T47D (cell line): ENCODE results near the gene SYCP2.
"Not testable (repeated sequence)": the region's sequence is repeated elsewhere in the genome, so short reads cannot be mapped to it uniquely, and the experiment has no call there.

Experiments used
- DNase-seq, 2 experiments: peaks; one replicate each; pipeline versions ENCODE4 v3.0.0 to v3.0.0-alpha.2; 2011 to 2012; ENCODE audit warnings: low read depth in 1 of 2, low spot score in 1 of 2
- JUND ChIP-seq: IDR thresholded peaks from 2 replicates; pipeline ENCODE4 v1.6.1; 2012; ENCODE audit warnings: low read depth
- in situ Hi-C: cut with HindIII; loops from 2 replicates; pipeline ENCODE4 v1.10.0; 2016; ENCODE audit warnings: low sequenced_read_pairs, low pct_unique_long_range_greater_than_20kb

Gene SYCP2

GRCh38 chr20:59923514-59923913 lies 9.9 kb downstream of the SYCP2 start:
- in situ Hi-C loops, result no loop called here
- TF ChIP-seq JUND, result no peak
- DNase-seq, result no peak

- DNase-seq, result no peak
- in situ Hi-C loops, result no loop called here
- no peak for TF ChIP-seq JUND
Observed at GRCh38 chr20:59920944-59921343, 12.5 kb downstream of the SYCP2 start.

GRCh38 chr20:59912609-59913008 lies 20.8 kb downstream of the SYCP2 start:
- no peak for TF ChIP-seq JUND
- in situ Hi-C loops, result no loop called here
- DNase-seq, result no peak

- in situ Hi-C loops, result no loop called here
- no peak for TF ChIP-seq JUND
- no peak for DNase-seq
Observed at GRCh38 chr20:59911041-59911440, 22.4 kb downstream of the SYCP2 start.

GRCh38 chr20:59908855-59909254 lies 24.6 kb downstream of the SYCP2 start:
- DNase-seq, result no peak
- TF ChIP-seq JUND, result no peak
- in situ Hi-C loops, result no loop called here

GRCh38 chr20:59903621-59904020 lies 29.8 kb downstream of the SYCP2 start:
- in situ Hi-C loops, result no loop called here
- TF ChIP-seq JUND, result no peak
- no peak for DNase-seq

- in situ Hi-C loops, result no loop called here
- DNase-seq, result no peak
- no peak for TF ChIP-seq JUND
Observed at GRCh38 chr20:59902470-59902869, 31.0 kb downstream of the SYCP2 start.

- in situ Hi-C loops, result no loop called here
- TF ChIP-seq JUND, result no peak
Observed at GRCh38 chr20:59895908-59896307, 37.5 kb downstream of the SYCP2 start.

GRCh38 chr20:59891581-59891980 lies 41.9 kb downstream of the SYCP2 start:
- in situ Hi-C loops, result no loop called here

More at GRCh38 chr20:59895908-59896307, 37.5 kb downstream of the SYCP2 start:
- DNase-seq, result no peak

GRCh38 chr20:59890035-59890434 lies 43.4 kb downstream of the SYCP2 start:
- in situ Hi-C loops, DNase-seq: not testable (repeated sequence)

More at GRCh38 chr20:59891581-59891980, 41.9 kb downstream of the SYCP2 start:
- no peak for DNase-seq
- no peak for TF ChIP-seq JUND

GRCh38 chr20:59888050-59888449 lies 45.4 kb downstream of the SYCP2 start:
- no peak for DNase-seq
- in situ Hi-C loops, result no loop called here
- no peak for TF ChIP-seq JUND

- in situ Hi-C loops, result no loop called here
- no peak for DNase-seq
- no peak for TF ChIP-seq JUND
Observed at GRCh38 chr20:59884494-59884893, 48.9 kb downstream of the SYCP2 start.

- DNase-seq, result no peak
- no peak for TF ChIP-seq JUND
- in situ Hi-C loops, result no loop called here
Observed at GRCh38 chr20:59880198-59880597, 53.2 kb downstream of the SYCP2 start.

GRCh38 chr20:59873409-59873808 lies 60.0 kb downstream of the SYCP2 start:
- TF ChIP-seq JUND, result no peak
- no peak for DNase-seq
- in situ Hi-C loops, result no loop called here
